GM19395 (cell line): ENCODE measurements around the gene URI1.
"Not testable (repeated sequence)": the region's sequence is repeated elsewhere in the genome, so short reads cannot be mapped to it uniquely, and the experiment has no call there.

Source experiments
- ATAC-seq: cut with Tn5 transposase; IDR thresholded peaks from one replicate; pipeline ENCODE4 v1.9.1; 2021; ENCODE audit warnings: mild to moderate bottlenecking, moderate library complexity; ENCODE audit not compliant: unreplicated experiment

The URI1 gene

DNA sequence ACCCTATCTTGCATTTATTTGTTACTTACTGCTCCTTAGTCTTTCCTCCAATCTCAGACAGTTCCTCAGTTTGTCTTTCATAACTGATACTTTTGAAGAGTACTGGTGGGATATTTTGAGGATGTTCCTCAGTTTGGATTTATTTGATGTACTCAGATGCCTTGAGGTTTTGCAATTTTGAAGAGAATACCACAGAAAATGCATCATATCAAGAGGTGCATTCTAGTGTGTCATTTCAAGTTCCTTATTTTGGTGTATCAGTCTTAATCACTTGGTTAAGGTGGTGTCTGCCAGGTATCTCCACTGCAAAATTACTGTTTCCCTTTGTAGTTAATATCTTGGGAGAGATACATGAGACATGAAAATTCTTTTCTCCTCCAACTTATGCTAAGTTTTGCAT is 75.1 kb downstream of the URI1 start:
- ATAC-seq: no peak

DNA sequence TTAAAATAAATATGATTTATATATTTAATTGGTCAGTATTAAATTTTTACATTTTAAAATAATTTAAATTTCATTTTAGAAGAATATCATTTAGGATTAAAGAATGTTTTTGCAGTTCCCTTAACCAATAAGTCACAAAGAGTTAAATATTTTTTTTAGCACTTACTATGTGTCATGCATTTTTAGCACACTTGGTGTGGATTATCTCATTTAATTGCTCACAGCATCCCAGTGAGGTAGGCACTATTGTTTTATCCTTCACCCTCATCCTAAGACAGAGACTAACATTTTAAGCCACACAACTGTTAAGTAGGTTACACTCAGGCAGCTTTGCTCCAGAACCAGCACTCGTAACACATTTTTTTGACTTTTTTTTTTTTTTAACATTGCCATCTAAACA is 78.2 kb downstream of the URI1 start:
- ATAC-seq: no peak

- no peak for ATAC-seq
These were observed 80.6 kb downstream of the URI1 start for GRCh38 chr19:30022659-30023058.

- ATAC-seq: no peak
These were observed 81.3 kb downstream of the URI1 start for GRCh38 chr19:30023330-30023729.

DNA sequence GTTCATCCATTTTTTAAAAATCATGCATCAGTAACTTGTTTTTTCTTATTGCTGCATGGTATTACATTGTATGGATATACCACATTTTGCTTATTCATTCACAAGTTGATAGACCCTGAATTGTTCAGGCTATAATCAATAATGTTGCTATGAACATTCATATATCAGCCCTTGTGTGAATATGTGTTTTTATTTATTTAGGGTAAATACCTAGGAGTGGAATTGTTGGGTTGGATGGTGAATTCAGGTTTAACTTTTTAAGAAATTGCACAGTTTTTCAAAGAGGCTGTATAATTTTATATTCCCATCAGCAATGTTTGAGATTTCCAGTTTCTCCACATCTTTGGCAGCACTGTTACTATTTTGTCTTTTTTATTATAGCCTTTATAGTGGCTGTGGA is 82.1 kb downstream of the URI1 start:
- ATAC-seq: no peak

DNA sequence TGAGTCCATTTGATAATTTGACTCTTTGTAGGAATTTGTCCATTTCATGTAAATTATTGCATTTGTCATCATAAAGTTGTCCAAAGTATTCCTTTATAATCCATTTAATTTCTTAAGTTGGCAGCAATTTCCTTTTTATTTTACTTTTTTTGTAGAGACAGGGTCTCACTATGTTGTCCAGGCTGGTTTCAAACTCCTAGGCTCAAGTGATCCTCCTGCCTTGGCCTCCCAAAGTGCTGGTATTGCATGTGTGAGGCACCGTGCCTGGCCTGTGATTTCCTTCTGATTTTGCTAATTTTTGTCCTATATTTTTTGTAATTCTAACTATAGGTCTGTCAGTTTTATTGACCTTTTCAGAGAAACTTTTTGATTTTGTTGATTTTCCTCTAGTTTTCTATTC is 84.9 kb downstream of the URI1 start:
- no peak for ATAC-seq

DNA sequence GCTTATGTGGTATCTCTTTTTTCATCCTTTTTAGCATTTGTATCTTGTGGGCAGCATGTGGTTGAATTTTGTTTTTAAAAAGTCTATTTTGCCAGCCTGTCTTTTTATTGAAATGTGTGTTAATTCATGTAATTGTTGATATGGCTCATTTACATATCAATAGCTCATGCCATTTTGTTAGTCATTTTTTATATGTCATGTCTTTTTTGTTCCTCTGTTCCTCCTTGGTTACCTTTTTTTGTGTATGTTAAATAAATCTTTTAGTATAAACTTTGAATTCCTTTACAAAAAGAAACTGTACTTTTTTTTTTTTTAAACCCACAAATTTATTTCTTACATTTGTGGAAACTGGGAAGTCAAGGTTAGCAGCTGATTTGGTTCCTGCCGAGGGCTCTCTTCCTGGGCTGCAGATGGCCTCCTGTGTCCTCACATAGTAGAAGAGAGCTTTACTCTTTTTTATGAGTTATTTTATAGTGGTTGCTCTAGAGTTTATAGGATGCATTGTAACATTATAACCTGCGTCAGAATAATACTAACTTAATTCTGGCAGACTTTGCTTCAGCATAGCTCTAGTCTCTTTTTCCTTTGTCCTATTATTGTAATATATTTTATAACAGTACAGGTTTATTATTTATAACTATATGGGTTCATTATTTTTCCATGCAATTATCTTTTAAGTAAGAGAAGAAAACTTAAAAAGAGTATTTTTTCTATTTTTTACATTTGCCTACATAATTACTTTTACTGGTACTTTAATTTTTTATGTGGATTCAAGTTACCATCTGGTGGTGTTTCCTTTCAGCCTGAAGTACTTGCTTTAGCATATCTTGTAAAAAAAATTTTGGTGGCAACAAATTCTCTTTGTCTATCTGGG is 86.3 kb downstream of the URI1 start:
- no peak for ATAC-seq

GRCh38 chr19:30028992-30029343 is 86.9 kb downstream of the URI1 start:
- no peak for ATAC-seq

GRCh38 chr19:30029721-30030510 is 87.9 kb downstream of the URI1 start:
- peak; percentile 82 for ATAC-seq

DNA sequence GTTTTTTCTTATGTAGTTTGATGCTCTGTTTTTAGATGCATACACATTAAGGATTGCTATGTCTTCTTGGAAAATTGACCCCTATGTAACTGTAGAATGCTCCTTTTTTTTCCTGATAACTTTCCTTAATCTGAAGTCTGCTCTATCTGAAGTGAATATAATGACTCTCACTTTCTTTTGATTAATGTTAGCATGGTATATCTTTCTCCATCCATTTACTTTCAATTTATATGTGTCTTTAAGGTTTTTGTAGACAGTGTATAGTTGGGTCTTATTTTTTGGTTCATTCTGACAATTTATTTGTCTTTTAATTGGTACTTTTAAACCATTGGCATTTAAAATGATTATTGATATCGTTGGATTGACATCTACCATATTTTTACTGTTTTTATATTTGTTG is 92.3 kb downstream of the URI1 start:
- ATAC-seq: no peak

DNA sequence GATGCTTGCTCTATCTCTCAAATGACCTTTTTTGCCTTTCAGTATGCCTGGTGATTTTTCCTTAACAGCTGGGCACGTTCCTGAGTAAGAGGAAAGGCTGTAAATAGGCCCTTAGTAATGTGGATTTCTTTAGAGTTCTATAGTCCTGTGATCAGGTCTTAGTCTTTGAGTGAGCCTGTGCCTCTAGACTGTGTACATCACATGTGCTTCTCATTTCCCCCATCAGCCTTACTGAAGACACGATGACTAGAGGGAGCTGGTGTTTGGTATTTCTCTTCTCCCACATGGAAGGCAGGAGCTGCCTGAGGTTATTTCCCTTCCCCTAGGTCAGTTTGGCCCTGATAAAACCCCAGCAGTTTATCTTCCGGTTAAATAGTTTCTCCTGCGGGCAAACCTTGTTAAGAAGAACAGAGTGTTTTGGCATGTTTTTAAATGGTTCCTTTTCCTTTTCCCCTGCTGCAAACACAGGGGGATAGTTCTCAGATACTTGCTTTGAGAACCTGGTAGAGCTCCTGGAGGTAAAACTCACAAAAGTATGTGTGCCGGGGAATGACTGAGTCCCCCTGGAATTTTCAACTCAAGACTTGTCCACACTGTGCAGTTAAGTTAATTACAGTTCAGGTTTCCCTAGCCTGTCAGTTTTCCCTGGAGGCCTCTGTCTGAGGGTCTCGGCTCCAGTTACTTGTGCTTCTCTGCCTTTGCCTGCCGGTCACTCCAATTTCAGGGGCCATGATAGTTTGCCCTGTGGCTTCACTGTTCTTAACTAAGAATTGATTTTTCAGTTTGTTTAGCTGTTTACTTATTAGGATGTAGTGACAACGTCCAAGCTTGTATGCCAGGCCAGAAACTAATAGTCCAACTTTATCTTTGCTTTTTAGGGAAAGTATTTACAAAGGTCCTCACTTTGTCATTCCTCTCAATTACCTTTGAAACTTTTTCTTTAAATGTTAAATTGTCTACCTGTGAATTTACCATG is 94.4 kb downstream of the URI1 start:
- ATAC-seq: no peak

DNA sequence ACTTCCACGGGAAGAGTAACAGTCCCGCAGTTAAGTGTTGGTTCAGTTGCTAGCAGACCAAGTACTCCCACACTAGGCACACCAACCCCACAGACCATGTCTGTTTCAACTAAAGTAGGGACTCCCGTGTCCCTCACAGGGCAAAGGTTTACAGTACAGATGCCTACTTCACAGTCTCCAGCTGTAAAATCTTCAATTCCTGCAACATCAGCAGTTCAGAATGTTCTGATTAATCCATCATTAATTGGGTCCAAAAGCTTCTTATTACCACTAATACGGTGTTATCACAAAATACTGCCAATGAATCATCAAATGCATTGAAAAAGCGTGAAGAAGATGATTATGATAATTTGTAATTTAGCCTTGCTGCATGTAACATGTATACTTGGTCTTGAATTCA is 95.8 kb downstream of the URI1 start:
- no peak for ATAC-seq

- ATAC-seq: not testable (repeated sequence)
These were observed 99.9 kb downstream of the URI1 start for GRCh38 chr19:30041931-30042330.

DNA sequence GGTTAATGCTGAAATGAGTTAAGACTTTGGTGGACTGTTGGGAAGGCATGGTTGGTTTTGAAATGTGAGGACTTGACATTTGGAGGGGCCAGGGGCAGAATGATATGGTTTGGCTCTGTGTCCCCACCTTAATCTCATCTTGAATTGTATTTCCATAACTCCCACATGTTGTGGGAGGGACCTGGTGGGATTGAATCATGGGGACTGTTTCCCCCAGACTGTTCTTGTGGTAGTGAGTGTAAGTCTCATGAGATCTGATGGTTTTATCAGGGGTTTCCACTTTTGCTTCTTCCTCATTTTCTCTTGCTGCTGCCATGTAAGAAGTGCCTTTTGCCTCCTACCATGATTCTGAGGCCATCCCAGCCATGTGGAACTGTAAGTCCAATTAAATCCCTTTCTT is 101.0 kb downstream of the URI1 start:
- ATAC-seq: not testable (repeated sequence)

- no peak for ATAC-seq
These were observed 102.5 kb downstream of the URI1 start for GRCh38 chr19:30044273-30045248.

DNA sequence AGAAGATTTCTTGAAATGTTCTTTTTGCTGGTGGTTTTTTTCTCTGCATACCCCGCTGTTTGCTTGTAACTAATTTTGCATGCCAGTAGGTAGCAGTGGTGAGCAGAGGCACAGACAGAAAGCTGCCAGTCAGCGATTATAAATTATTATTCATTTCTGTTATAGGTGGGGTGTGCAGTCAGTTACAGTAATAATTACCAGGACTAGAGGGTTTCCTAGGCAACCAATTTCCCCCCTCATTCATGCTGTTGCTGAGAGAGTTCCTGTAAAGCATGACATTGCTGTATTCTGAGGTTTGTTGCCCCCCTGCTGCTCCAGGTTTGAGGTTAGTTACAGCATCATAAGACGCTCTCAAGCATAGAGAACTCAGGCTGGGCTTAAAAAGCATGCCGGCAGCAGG is 104.5 kb downstream of the URI1 start:
- peak; percentile 62 for ATAC-seq

GRCh38 chr19:30047432-30047831 is 105.4 kb downstream of the URI1 start:
- ATAC-seq: no peak

GRCh38 chr19:30049226-30049625 is 107.2 kb downstream of the URI1 start:
- no peak for ATAC-seq

GRCh38 chr19:30049846-30050667 is 108.0 kb downstream of the URI1 start:
- no peak for ATAC-seq
